DOHH2 (cell line): ENCODE measurements around the gene PMPCA.

ENCODE experiments used
- H3F3A ChIP-seq: fragments of 200-600 bp; sonication (generic), shearing (Covaris generic); 2 replicates; pipeline ENCODE4 v1.6.0; 2016; ENCODE audit warnings: antibody characterized with exemption, mild to moderate bottlenecking; ENCODE audit not compliant: control insufficient read depth, insufficient read depth
- H3K27ac ChIP-seq: fragments of 200-600 bp; sonication (generic); 2 replicates; pipeline ENCODE4 v1.5.1; 2014; ENCODE audit warnings: low read depth, mild to moderate bottlenecking, low read length, moderate library complexity
- H3K27me3 ChIP-seq: fragments of 200-600 bp; sonication (generic); 2 replicates; pipeline ENCODE4 v1.6.1; 2014; ENCODE audit warnings: mild to moderate bottlenecking, low read length, mixed read lengths; ENCODE audit not compliant: control insufficient read depth
- H3K36me3 ChIP-seq: fragments of 200-600 bp; sonication (generic); 2 replicates; pipeline ENCODE4 v1.6.1; 2014; ENCODE audit warnings: mild to moderate bottlenecking, low read length, moderate library complexity, mixed read lengths; ENCODE audit not compliant: control insufficient read depth
- H3K4me1 ChIP-seq: fragments of 200-600 bp; sonication (generic); 2 replicates; pipeline ENCODE4 v1.6.1; 2014; ENCODE audit warnings: mild to moderate bottlenecking, low read length, mixed read lengths; ENCODE audit not compliant: control insufficient read depth
- H3K4me2 ChIP-seq: fragments of 200-600 bp; sonication (generic); 2 replicates; pipeline ENCODE4 v1.6.0; 2014; ENCODE audit warnings: mild to moderate bottlenecking, low read length, moderate library complexity
- H3K4me3 ChIP-seq: fragments of 200-600 bp; sonication (generic); 2 replicates; pipeline ENCODE4 v1.5.1; 2014; ENCODE audit warnings: mild to moderate bottlenecking, low read length, mixed read lengths
- H3K79me2 ChIP-seq: fragments of 200-600 bp; sonication (generic); 2 replicates; pipeline ENCODE4 v1.6.1; 2014; ENCODE audit warnings: mild to moderate bottlenecking, low read length, mixed read lengths; ENCODE audit not compliant: control insufficient read depth
- H3K9me2 ChIP-seq: fragments of 200-600 bp; sonication (generic); replicated peaks from 2 replicates; pipeline ENCODE4 v1.6.1; 2014; ENCODE audit warnings: mild to moderate bottlenecking, low read length, mixed read lengths; ENCODE audit not compliant: control insufficient read depth
- H3K9me3 ChIP-seq: fragments of 200-600 bp; sonication (generic); 2 replicates; pipeline ENCODE4 v1.6.1; 2014; ENCODE audit warnings: antibody characterized with exemption, low read length, mixed read lengths; ENCODE audit not compliant: control insufficient read depth, insufficient read depth
- H4K20me1 ChIP-seq: fragments of 200-600 bp; sonication (generic); 2 replicates; pipeline ENCODE4 v1.6.0; 2014; ENCODE audit warnings: low read depth, mild to moderate bottlenecking, antibody characterized with exemption, low read length, moderate library complexity; ENCODE audit not compliant: control insufficient read depth, insufficient read depth
- CTCF ChIP-seq: fragments of 200-600 bp; sonication (generic); IDR thresholded peaks from one replicate; pipeline ENCODE4 v1.5.1; 2014; ENCODE audit warnings: antibody characterized with exemption, mild to moderate bottlenecking, low read depth, low read length; ENCODE audit not compliant: poor library complexity, severe bottlenecking
- EZH2phosphoT487 ChIP-seq: fragments of 200-600 bp; sonication (generic); IDR thresholded peaks from 2 replicates; pipeline ENCODE4 v1.6.1; 2017; ENCODE audit warnings: borderline replicate concordance, mild to moderate bottlenecking, antibody characterized with exemption, low read length, moderate library complexity, mixed read lengths

The PMPCA gene

GRCh38 chr9:136386018-136386417 lies 24.4 kb upstream of the PMPCA start:
- no peaks in the 10 kb centered on the region for H3K4me1 ChIP-seq
- H4K20me1 ChIP-seq = no peaks in the 10 kb centered on the region
- TF ChIP-seq CTCF = no peak
- no peak for TF ChIP-seq EZH2phosphoT487

GRCh38 chr9:136387217-136387616 lies 23.2 kb upstream of the PMPCA start:
- Histone ChIP-seq H3K9me2 (no peaks in the 10 kb centered on the region), H3K27ac (no peak overlapping the region), H3F3A (no peaks in the 10 kb centered on the region), H3K79me2 (no peaks in the 10 kb centered on the region), H4K20me1 (no peaks in the 10 kb centered on the region), H3K4me1 (no peaks in the 10 kb centered on the region), H3K36me3 (peaks cover 77% of the 10 kb centered on the region), H3K9me3 (no peaks in the 10 kb centered on the region), H3K27me3 (no peaks in the 10 kb centered on the region), H3K4me2 (no peak overlapping the region), H3K4me3 (no peak overlapping the region)
- TF ChIP-seq CTCF = no peak
- TF ChIP-seq EZH2phosphoT487 = no peak

More at GRCh38 chr9:136386018-136386417, 24.4 kb upstream of the PMPCA start:
- H3K9me3 ChIP-seq = no peaks in the 10 kb centered on the region
- no peaks in the 10 kb centered on the region for H3K79me2 ChIP-seq
- no peaks in the 10 kb centered on the region for H3F3A ChIP-seq
- H3K27me3 ChIP-seq = no peaks in the 10 kb centered on the region
- H3K4me3 ChIP-seq = no peak overlapping the region
- peaks cover 77% of the 10 kb centered on the region for H3K36me3 ChIP-seq
- no peak overlapping the region for H3K27ac ChIP-seq
- H3K9me2 ChIP-seq = no peaks in the 10 kb centered on the region
- no peak overlapping the region for H3K4me2 ChIP-seq

GRCh38 chr9:136389396-136389795 lies 21.1 kb upstream of the PMPCA start:
- Histone ChIP-seq H3K4me1 (no peaks in the 10 kb centered on the region), H3F3A (no peaks in the 10 kb centered on the region), H3K36me3 (peaks cover 79% of the 10 kb centered on the region), H3K4me2 (no peak overlapping the region), H3K9me3 (no peaks in the 10 kb centered on the region), H4K20me1 (no peaks in the 10 kb centered on the region), H3K27me3 (no peaks in the 10 kb centered on the region), H3K9me2 (no peaks in the 10 kb centered on the region), H3K79me2 (no peaks in the 10 kb centered on the region), H3K27ac (no peak overlapping the region), H3K4me3 (no peak overlapping the region)
- TF ChIP-seq EZH2phosphoT487 (no peak), CTCF (no peak)
